A673 (cell line): ENCODE results near the gene SMC6. TPM values are rescaled to one million over a fixed set of nuclear protein-coding genes. Genes with fewer than 3 reads are reported as not detected.

Source experiments
- BruUV-seq: library from RNA; stranded (reverse); fragments of 400-500 nt; replicated peaks from 2 replicates; lab custom pipeline; 2021; lab: Mats Ljungman, UMichigan
- CTCF ChIA-PET: fragments of 300-600 bp; sonication (Branson Sonifier 250); formaldehyde crosslinking; loops from one replicate; lab custom pipeline; 2022; ENCODE audit warnings: antibody characterized with exemption; lab: Charles Lee
- POLR2A ChIA-PET: fragments of 300-600 bp; sonication (Branson Sonifier 250); formaldehyde crosslinking; loops from one replicate; lab custom pipeline; 2022; ENCODE audit warnings: antibody characterized with exemption; ENCODE audit not compliant: low non-redundant PET; lab: Charles Lee
- DNase-seq: peaks from one replicate; pipeline ENCODE4 v3.0.0-alpha.2; 2015; ENCODE audit warnings: low spot score
- H3K27ac ChIP-seq: fragments of 200-600 bp; sonication (generic); 2 replicates; pipeline ENCODE4 v1.5.1; 2016; ENCODE audit warnings: mixed run types, low read depth, mild to moderate bottlenecking, mixed read lengths, antibody characterized with exemption, low read length; ENCODE audit not compliant: poor library complexity, severe bottlenecking
- H3K27me3 ChIP-seq: fragments of 200-600 bp; sonication (generic); replicated peaks from 2 replicates; pipeline ENCODE4 v1.6.1; 2017; ENCODE audit warnings: mixed run types, low read depth, mild to moderate bottlenecking, mixed read lengths, antibody characterized with exemption, low read length; ENCODE audit not compliant: insufficient read depth, poor library complexity
- H3K36me3 ChIP-seq: fragments of 200-600 bp; sonication (generic); 2 replicates; pipeline ENCODE4 v1.6.1; 2016; ENCODE audit warnings: mixed run types, mild to moderate bottlenecking, mixed read lengths, antibody characterized with exemption, low read length; ENCODE audit not compliant: insufficient read depth, poor library complexity, severe bottlenecking
- H3K4me1 ChIP-seq: fragments of 200-600 bp; sonication (generic); 2 replicates; pipeline ENCODE4 v1.6.1; 2017; ENCODE audit warnings: mixed run types, mild to moderate bottlenecking, mixed read lengths, antibody characterized with exemption, low read length; ENCODE audit not compliant: insufficient read depth, poor library complexity, severe bottlenecking
- H3K4me3 ChIP-seq: fragments of 200-600 bp; sonication (generic); 2 replicates; pipeline ENCODE4 v1.5.1; 2016; ENCODE audit warnings: low read depth, mixed run types, mild to moderate bottlenecking, mixed read lengths, low read length; ENCODE audit not compliant: poor library complexity, severe bottlenecking
- H3K9me3 ChIP-seq: fragments of 200-600 bp; sonication (generic); 2 replicates; pipeline ENCODE4 v1.6.1; 2016; ENCODE audit warnings: mixed run types, low read depth, mild to moderate bottlenecking, mixed read lengths, antibody characterized with exemption, low read length; ENCODE audit not compliant: poor library complexity, severe bottlenecking
- CTCF ChIP-seq: fragments of 300-800, 200-600 bp; sonication (generic); conservative IDR thresholded peaks from 2 replicates; pipeline ENCODE4 v1.5.1; 2017; ENCODE audit warnings: low read depth, mild to moderate bottlenecking, antibody characterized with exemption, low read length, moderate library complexity, mixed read lengths
- EZH2 ChIP-seq: fragments of 200-600 bp; sonication (generic); IDR thresholded peaks from 2 replicates; pipeline ENCODE4 v1.6.1; 2017; ENCODE audit warnings: borderline replicate concordance, low read depth, mild to moderate bottlenecking, mixed read lengths, antibody characterized with exemption, low read length; ENCODE audit not compliant: poor library complexity, severe bottlenecking
- intact Hi-C: fragments of 100-400 bp; cut with micrococcal nuclease; formaldehyde crosslinking; loops from one replicate; pipeline ENCODE4 v1.10.0; 2022; ENCODE audit not compliant: unreplicated experiment
- total RNA-seq: library from RNA; stranded (reverse); gene quantifications from 2 replicates; pipeline ENCODE4 v1.2.3, GENCODE V29; 2021

SMC6 gene
- total RNA-seq, 1 experiment from 2014 or later: 49.5 TPM

GRCh38 chr2:17729880-17730279 lies 23.7 kb downstream of the SMC6 start:
- Histone ChIP-seq H3K27me3 (no peaks in the 10 kb centered on the region), H3K9me3 (no peaks in the 10 kb centered on the region), H3K36me3 (peaks cover 54% of the 10 kb centered on the region), H3K27ac (no peak overlapping the region), H3K4me1 (no peaks in the 10 kb centered on the region), H3K4me3 (no peak overlapping the region)
- CTCF ChIA-PET: no interaction called here
- no TSS peak for BruUV-seq
- TF ChIP-seq CTCF: no peak
- TF ChIP-seq EZH2: no peak
- intact Hi-C loops: no loop called here
- POLR2A ChIA-PET: no interaction called here
- DNase-seq: no peak

- POLR2A ChIA-PET: no interaction called here
- Histone ChIP-seq H3K4me3 (no peak overlapping the region), H3K4me1 (no peaks in the 10 kb centered on the region), H3K27me3 (no peaks in the 10 kb centered on the region), H3K36me3 (peaks cover 64% of the 10 kb centered on the region), H3K9me3 (no peaks in the 10 kb centered on the region), H3K27ac (no peak overlapping the region)
- DNase-seq: no peak
- intact Hi-C loops: no loop called here
- no TSS peak for BruUV-seq
- CTCF ChIA-PET: no interaction called here
- no peak for TF ChIP-seq CTCF
- TF ChIP-seq EZH2: no peak
Measured at GRCh38 chr2:17728210-17728609, 25.4 kb downstream of the SMC6 start.

GRCh38 chr2:17719562-17720371 lies 33.8 kb downstream of the SMC6 start:
- TF ChIP-seq EZH2 (no peak), CTCF (peak; percentile 76)
- H3K27me3 ChIP-seq: no peaks in the 10 kb centered on the region
- peak; percentile 19 for DNase-seq
- no peak overlapping the region for H3K4me3 ChIP-seq
- intact Hi-C loops: loop anchor here (2.0 kb wide), 1 partner anchor 111 kb away; no protein-coding TSS in a partner anchor
- ChIA-PET CTCF (interaction anchor here (0.5 kb wide), 1 partner anchor 11 kb away, joined by 8 read pairs; no protein-coding TSS in a partner anchor), POLR2A (no interaction called here)
- no TSS peak for BruUV-seq
- H3K36me3 ChIP-seq: peaks cover 82% of the 10 kb centered on the region
- no peak overlapping the region for H3K27ac ChIP-seq
- no peaks in the 10 kb centered on the region for H3K9me3 ChIP-seq
- no peaks in the 10 kb centered on the region for H3K4me1 ChIP-seq
